Measurements from ENCODE around the gene TIGD1. TPM values are rescaled to one million over a fixed set of nuclear protein-coding genes. Genes with fewer than 3 reads are reported as not detected.
"Not testable (repeated sequence)": the region's sequence is repeated elsewhere in the genome, so short reads cannot be mapped to it uniquely, and the experiment has no call there.

Gene TIGD1
- total and polyA plus RNA-seq, 8 donors, result 0.88 to 5.9 (median 2.2) TPM

DNA sequence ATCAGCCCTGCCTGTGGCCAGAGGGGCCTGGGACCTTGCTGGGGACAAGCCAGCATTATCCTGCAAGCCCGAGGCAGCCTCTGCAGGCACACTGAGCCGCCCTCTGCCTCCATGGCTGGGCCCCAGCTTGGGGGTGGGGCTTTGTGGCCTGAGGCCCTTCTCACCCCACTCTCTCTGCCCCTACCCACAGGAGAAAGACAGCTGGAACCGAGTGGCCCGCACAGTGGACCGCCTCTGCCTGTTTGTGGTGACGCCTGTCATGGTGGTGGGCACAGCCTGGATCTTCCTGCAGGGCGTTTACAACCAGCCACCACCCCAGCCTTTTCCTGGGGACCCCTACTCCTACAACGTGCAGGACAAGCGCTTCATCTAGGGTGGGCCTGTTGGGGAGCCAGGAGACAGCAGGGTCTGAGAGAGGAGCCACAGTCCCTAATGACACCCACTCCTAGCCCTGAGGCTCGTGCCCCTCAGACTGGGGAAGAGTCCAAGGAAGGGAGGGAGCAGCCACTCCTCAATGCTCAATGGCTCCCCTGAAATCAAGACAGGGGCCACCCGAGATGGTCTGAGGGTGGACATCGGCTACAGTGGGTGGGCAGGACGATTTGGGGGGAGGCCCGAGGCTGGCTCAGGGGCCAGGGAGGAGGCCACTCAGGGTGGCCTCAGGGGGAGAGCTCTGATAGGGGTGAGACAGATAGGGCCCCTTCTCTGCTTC is 15.3 kb downstream of the TIGD1 start:
- H3K27ac ChIP-seq, result no peak overlapping the region
- DNase-seq (peak in 2 of 6 donors; percentile 37 to 55), ATAC-seq (no peak), FAIRE-seq (no peak)
- H3K9me3 ChIP-seq, result no peaks in the 10 kb centered on the region
- no peak overlapping the region for H3K4me3 ChIP-seq
- no peaks in the 10 kb centered on the region for H3K4me1 ChIP-seq
- TF ChIP-seq, protein P1, sequence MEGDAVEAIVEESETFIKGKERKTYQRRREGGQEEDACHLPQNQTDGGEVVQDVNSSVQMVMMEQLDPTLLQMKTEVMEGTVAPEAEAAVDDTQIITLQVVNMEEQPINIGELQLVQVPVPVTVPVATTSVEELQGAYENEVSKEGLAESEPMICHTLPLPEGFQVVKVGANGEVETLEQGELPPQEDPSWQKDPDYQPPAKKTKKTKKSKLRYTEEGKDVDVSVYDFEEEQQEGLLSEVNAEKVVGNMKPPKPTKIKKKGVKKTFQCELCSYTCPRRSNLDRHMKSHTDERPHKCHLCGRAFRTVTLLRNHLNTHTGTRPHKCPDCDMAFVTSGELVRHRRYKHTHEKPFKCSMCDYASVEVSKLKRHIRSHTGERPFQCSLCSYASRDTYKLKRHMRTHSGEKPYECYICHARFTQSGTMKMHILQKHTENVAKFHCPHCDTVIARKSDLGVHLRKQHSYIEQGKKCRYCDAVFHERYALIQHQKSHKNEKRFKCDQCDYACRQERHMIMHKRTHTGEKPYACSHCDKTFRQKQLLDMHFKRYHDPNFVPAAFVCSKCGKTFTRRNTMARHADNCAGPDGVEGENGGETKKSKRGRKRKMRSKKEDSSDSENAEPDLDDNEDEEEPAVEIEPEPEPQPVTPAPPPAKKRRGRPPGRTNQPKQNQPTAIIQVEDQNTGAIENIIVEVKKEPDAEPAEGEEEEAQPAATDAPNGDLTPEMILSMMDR (IDR thresholded peaks at IDR 0.05), result no peak
- intact Hi-C loops (cut with DNase I), result no loop called here
- no peaks in the 10 kb centered on the region for H3K36me3 ChIP-seq
- H3K27me3 ChIP-seq, result no peaks in the 10 kb centered on the region
- 75 to 77% methylated on average over 14 of the region's 14 CpGs for WGBS, 2 donors

DNA sequence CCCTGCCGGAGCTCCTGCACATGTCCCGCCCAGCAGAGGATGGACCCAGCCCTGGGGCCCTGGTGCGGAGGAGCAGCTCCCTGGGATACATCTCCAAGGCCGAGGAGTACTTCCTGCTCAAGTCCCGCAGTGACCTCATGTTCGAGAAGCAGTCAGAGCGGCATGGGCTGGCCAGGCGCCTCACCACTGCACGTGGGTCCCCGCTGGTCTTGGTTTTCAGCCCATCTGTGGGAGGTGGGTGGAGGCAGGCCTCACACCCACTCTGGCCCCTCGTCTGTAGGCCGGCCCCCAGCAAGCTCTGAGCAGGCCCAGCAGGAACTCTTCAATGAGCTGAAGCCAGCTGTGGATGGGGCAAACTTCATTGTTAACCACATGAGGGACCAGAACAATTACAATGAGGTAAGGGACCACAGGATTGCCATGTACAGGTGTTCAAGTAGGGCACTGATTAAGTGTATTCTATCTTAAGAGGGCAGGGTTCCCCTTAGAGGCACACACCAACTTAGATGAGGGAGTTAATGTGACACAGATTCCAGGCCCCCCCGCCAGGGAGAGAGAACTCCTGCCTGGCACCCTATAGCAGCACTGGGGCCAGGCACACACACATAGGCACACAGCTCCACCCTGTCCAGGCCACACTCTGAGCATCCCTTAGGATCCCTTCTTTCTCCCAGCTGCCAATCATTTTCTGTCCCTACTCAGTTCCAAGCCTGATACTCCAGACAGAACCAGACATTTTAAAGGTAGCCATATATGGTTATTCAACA is 16.2 kb downstream of the TIGD1 start:
- Histone ChIP-seq H3K4me1 (no peaks in the 10 kb centered on the region), H3K27me3 (no peaks in the 10 kb centered on the region), H3K4me3 (no peak overlapping the region), H3K27ac (no peak overlapping the region), H3K9me3 (no peaks in the 10 kb centered on the region), H3K36me3 (no peaks in the 10 kb centered on the region)
- WGBS, 2 donors, result 83% methylated on average over 13 of the region's 13 CpGs
- intact Hi-C loops (cut with DNase I), result no loop called here
- FAIRE-seq, result no peak
- no peak for ATAC-seq
- TF ChIP-seq, protein P1 (IDR thresholded peaks at IDR 0.05), result no peak
- peak in 2 of 6 donors; percentile 38 to 58 for DNase-seq

DNA sequence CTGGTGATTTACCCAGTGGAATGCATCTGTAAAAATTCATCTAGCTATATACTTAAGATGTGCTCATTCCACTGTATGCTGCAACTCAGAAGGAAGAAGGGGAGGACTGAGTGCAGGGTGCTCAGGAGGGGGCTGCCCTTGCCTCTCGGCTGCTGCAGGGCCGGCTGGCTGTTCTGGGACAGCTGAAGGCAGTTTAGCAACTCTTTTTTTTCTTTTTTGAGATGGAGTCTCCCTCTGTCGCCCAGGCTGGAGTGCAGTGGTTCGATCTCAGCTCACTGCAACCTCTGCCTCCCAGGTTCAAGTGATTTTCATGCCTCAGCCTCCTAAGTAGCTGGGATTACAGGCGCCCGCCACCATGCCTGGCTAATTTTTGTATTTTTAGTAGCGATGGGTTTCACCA is 17.5 kb downstream of the TIGD1 start:
- H3K27me3 ChIP-seq; H3K4me1 ChIP-seq; FAIRE-seq; H3K27ac ChIP-seq; intact Hi-C loops (cut with DNase I); ATAC-seq; H3K36me3 ChIP-seq; H3K4me3 ChIP-seq; H3K9me3 ChIP-seq: not testable (repeated sequence)
- peak in 2 of 6 donors; percentile 11 to 25 for DNase-seq
- WGBS, 2 donors, result 78 to 87% methylated on average over 7 of the region's 7 CpGs

DNA sequence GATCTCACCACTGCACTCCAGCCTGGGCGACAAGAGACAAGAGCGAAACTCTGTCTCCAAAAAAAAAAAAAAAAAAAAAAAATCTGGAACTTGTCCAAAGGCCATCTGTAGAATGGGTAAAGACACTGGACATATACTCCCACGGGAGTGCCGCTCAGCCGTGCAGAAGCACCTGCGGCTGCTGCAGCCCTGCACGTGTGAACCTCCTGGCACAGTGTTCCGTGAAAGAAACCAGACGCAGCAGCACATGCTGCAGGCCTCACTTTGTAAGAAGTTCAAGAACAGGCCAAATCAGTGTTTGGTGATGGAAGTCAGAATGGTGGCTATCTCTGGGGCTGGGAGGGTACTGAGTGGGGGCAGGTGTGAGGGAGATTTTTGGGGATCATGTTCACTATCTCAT is 17.9 kb downstream of the TIGD1 start:
- Histone ChIP-seq H3K27ac (no peak overlapping the region), H3K9me3 (no peaks in the 10 kb centered on the region), H3K36me3 (no peaks in the 10 kb centered on the region), H3K4me1 (no peaks in the 10 kb centered on the region), H3K4me3 (no peak overlapping the region), H3K27me3 (no peaks in the 10 kb centered on the region)
- ATAC-seq, result no peak
- peak in 2 of 6 donors; percentile 19 to 31 for DNase-seq
- intact Hi-C loops (cut with DNase I), result no loop called here
- WGBS, 2 donors, result 38 to 41% methylated on average over 9 of the region's 9 CpGs
- no peak for FAIRE-seq
- TF ChIP-seq, protein P1 (IDR thresholded peaks at IDR 0.05), result no peak

DNA sequence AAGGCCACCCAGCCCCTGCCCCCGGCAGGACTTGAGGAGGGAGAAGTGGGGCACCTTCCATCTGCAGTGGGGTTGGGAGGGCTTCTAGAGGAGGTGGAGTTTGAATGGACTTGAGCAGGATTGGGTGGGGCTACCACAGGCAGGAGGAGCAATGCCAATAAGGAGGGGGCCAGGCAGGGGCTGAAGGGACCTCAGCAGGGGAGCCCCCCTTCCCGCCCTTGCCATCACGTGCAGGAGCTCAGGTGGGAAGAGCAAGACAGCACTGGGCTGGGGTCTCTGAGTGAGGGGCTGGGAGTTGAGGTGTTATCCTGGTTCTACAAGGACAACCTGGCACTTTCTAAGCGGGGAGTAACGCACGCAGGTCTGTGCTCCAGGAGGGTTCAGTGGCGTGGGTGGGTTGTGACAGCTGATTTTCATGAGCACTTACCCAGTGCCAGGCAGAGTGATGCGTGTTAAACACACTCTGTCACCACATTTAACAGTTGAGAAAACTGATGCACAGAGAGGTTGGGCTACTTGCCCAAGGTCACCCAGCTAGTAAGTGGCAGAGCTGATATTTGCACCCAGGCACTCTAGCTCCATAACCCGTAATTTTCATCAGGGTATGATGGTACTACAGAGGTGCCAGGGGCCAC is 19.6 kb downstream of the TIGD1 start:
- no peak for ATAC-seq
- H3K27ac ChIP-seq, result no peak overlapping the region
- H3K36me3 ChIP-seq, result no peaks in the 10 kb centered on the region
- TF ChIP-seq, protein P1 (IDR thresholded peaks at IDR 0.05), result no peak
- H3K9me3 ChIP-seq, result no peaks in the 10 kb centered on the region
- no peaks in the 10 kb centered on the region for H3K27me3 ChIP-seq
- no peaks in the 10 kb centered on the region for H3K4me1 ChIP-seq
- DNase-seq, result peak in 2 of 6 donors; percentile 28 to 38
- intact Hi-C loops (cut with DNase I), result no loop called here
- WGBS, 2 donors, result 51 to 52% methylated on average over 9 of the region's 9 CpGs
- no peak overlapping the region for H3K4me3 ChIP-seq
- no peak for FAIRE-seq
